HEK293T (cell line): ENCODE results near the gene AUNIP.

Source experiments
- CTCF ChIA-PET: fragments of 350-600 bp; formaldehyde crosslinking; extraction: SDS; loops from one replicate; lab custom pipeline; 2021; ENCODE audit warnings: antibody characterized with exemption, inconsistent platforms; lab: Yijun Ruan, JAX
- POLR2A ChIA-PET: fragments of 350-600 bp; formaldehyde crosslinking; extraction: SDS; loops from one replicate; lab custom pipeline; 2020; ENCODE audit warnings: antibody characterized with exemption, inconsistent platforms; lab: Yijun Ruan, JAX
- DNase-seq: peaks from one replicate; pipeline ENCODE4 v3.0.0; 2012; ENCODE audit warnings: mixed read lengths; ENCODE audit errors: extremely low spot score
- ARNT ChIP-seq: fragments of 450-650 bp; IDR thresholded peaks from 2 replicates; pipeline ENCODE4 v1.6.1; 2017; ENCODE audit warnings: mild to moderate bottlenecking
- BHLHE40 ChIP-seq: fragments of 450-650 bp; IDR thresholded peaks from 2 replicates; pipeline ENCODE4 v1.6.1; 2016; ENCODE audit warnings: mild to moderate bottlenecking, moderate library complexity, borderline replicate concordance
- CTBP1 ChIP-seq: fragments of 450-650 bp; IDR thresholded peaks from 2 replicates; pipeline ENCODE4 v1.6.1; 2016; ENCODE audit warnings: borderline replicate concordance
- ELF4 ChIP-seq: fragments of 450-650 bp; IDR thresholded peaks from 2 replicates; pipeline ENCODE4 v1.6.1; 2017; ENCODE audit warnings: antibody characterized with exemption
- FOXA1 ChIP-seq: fragments of 450-650 bp; IDR thresholded peaks from 2 replicates; pipeline ENCODE4 v1.6.1; 2016; ENCODE audit warnings: mild to moderate bottlenecking
- FOXK2 ChIP-seq: fragments of 450-650 bp; IDR thresholded peaks from 2 replicates; pipeline ENCODE4 v1.6.1; 2016; ENCODE audit warnings: mild to moderate bottlenecking
- FOXM1 ChIP-seq: fragments of 450-650 bp; IDR thresholded peaks from 2 replicates; pipeline ENCODE4 v1.6.1; 2017; ENCODE audit warnings: mild to moderate bottlenecking, borderline replicate concordance
- HDGF ChIP-seq: fragments of 450-650 bp; IDR thresholded peaks from 2 replicates; pipeline ENCODE4 v1.6.1; 2017; ENCODE audit warnings: antibody characterized with exemption, borderline replicate concordance
- L3MBTL2 ChIP-seq: fragments of 450-650 bp; conservative IDR thresholded peaks from 2 replicates; pipeline ENCODE4 v1.6.1; 2016; ENCODE audit warnings: mild to moderate bottlenecking
- LEF1 ChIP-seq: fragments of 450-650 bp; IDR thresholded peaks from 2 replicates; pipeline ENCODE4 v1.6.1; 2017; ENCODE audit warnings: mild to moderate bottlenecking, borderline replicate concordance
- NFRKB ChIP-seq: fragments of 450-650 bp; IDR thresholded peaks from 2 replicates; pipeline ENCODE4 v1.6.1; 2016; ENCODE audit warnings: mild to moderate bottlenecking, moderate library complexity
- PKNOX1 ChIP-seq: fragments of 450-650 bp; IDR thresholded peaks from 2 replicates; pipeline ENCODE4 v1.6.1; 2016
- SP1 ChIP-seq: fragments of 450-650 bp; IDR thresholded peaks from 2 replicates; pipeline ENCODE4 v1.6.1; 2017
- SUZ12 ChIP-seq: fragments of 450-650 bp; IDR thresholded peaks from 2 replicates; pipeline ENCODE4 v1.6.1; 2016; ENCODE audit warnings: mild to moderate bottlenecking
- TARDBP ChIP-seq: fragments of 450-650 bp; IDR thresholded peaks from 2 replicates; pipeline ENCODE4 v1.6.1; 2016
- ZNF384 ChIP-seq: fragments of 450-650 bp; IDR thresholded peaks from 2 replicates; pipeline ENCODE4 v1.6.1; 2016

AUNIP gene

GRCh38 chr1:25834894-25835293 lies 24.4 kb downstream of the AUNIP start:
- ChIA-PET POLR2A (interaction anchor here (1.3 kb wide), 1 partner anchor 40 kb away, joined by 3 read pairs; the partner anchor contains the start of gene PAQR7), CTCF (no interaction called here)
- no peak for DNase-seq
- no peak for TF ChIP-seq FOXM1
- no peak for TF ChIP-seq BHLHE40
- TF ChIP-seq PKNOX1 = no peak
- no peak for TF ChIP-seq CTBP1
- TF ChIP-seq SUZ12 = no peak
- no peak for TF ChIP-seq FOXK2
- TF ChIP-seq TARDBP = no peak

GRCh38 chr1:25833158-25833557 lies 26.1 kb downstream of the AUNIP start:
- CTCF ChIA-PET = no interaction called here
- POLR2A ChIA-PET = no interaction called here
- TF ChIP-seq FOXK2 = no peak
- TF ChIP-seq BHLHE40 = no peak
- no peak for TF ChIP-seq SUZ12
- TF ChIP-seq PKNOX1 = no peak
- no peak for TF ChIP-seq ARNT
- no peak for TF ChIP-seq HDGF
- TF ChIP-seq NFRKB = no peak
- TF ChIP-seq TARDBP = no peak
- no peak for DNase-seq

- no peak for TF ChIP-seq TARDBP
- TF ChIP-seq SP1 = no peak
- no peak for TF ChIP-seq ARNT
- TF ChIP-seq PKNOX1 = no peak
- no peak for TF ChIP-seq ELF4
- TF ChIP-seq BHLHE40 = no peak
- no peak for TF ChIP-seq CTBP1
- DNase-seq = no peak
- POLR2A ChIA-PET = interaction anchor here (0.9 to 2.0 kb wide), 4 partner anchors 10 to 42 kb away, joined by 3 to 5 read pairs (median 3); no protein-coding TSS in a partner anchor
- CTCF ChIA-PET = no interaction called here
Observed at GRCh38 chr1:25832336-25833037, 26.8 kb downstream of the AUNIP start.

GRCh38 chr1:25831569-25832196 lies 27.6 kb downstream of the AUNIP start:
- ChIA-PET POLR2A (interaction anchor here (0.9 to 2.0 kb wide), 6 partner anchors 10 to 43 kb away, joined by 3 to 5 read pairs (median 3); no protein-coding TSS in a partner anchor), CTCF (no interaction called here)
- DNase-seq = no peak
- TF ChIP-seq PKNOX1 = no peak
- TF ChIP-seq LEF1 = no peak
- no peak for TF ChIP-seq FOXK2
- TF ChIP-seq CTBP1 = no peak
- TF ChIP-seq ARNT = no peak
- no peak for TF ChIP-seq FOXA1
- no peak for TF ChIP-seq HDGF
- no peak for TF ChIP-seq L3MBTL2
- TF ChIP-seq NFRKB = no peak
- no peak for TF ChIP-seq ELF4
- TF ChIP-seq TARDBP = no peak

- ChIA-PET CTCF (no interaction called here), POLR2A (interaction anchor here (1.1 to 1.7 kb wide), 3 partner anchors 9 to 46 kb away, joined by 4 to 6 read pairs (median 5); partner anchors contain the start of genes MTFR1L and PAQR7)
- no peak for DNase-seq
- TF ChIP-seq ZNF384 (no peak), NFRKB (no peak), FOXM1 (no peak), SUZ12 (no peak), TARDBP (no peak), FOXA1 (no peak), ELF4 (no peak), ARNT (no peak), SP1 (no peak), L3MBTL2 (no peak), HDGF (no peak), CTBP1 (no peak), PKNOX1 (no peak), BHLHE40 (no peak), LEF1 (no peak), FOXK2 (no peak)
Observed at GRCh38 chr1:25829046-25829445, 30.2 kb downstream of the AUNIP start.
